K562 (cell line): ENCODE results near the gene YES1.

Experiments
- CHD2 ChIP-seq: IDR thresholded peaks from 2 replicates; pipeline ENCODE4 v1.6.1; 2011; ENCODE audit warnings: low read depth, low read length
- ERF ChIP-seq: fragments of 450-650 bp; formaldehyde crosslinking; IDR thresholded peaks from 2 replicates; pipeline ENCODE4 v1.4.0; 2020; ENCODE audit warnings: mild to moderate bottlenecking, mixed read lengths
- ETS1 ChIP-seq: conservative IDR thresholded peaks from 2 replicates; pipeline ENCODE4 v1.6.1; 2011; ENCODE audit warnings: low read depth, mild to moderate bottlenecking, low read length; ENCODE audit not compliant: control insufficient read depth
- EWSR1 ChIP-seq: fragments of 450-650 bp; IDR thresholded peaks from 2 replicates; pipeline ENCODE4 v1.6.1; 2018; ENCODE audit warnings: borderline replicate concordance, mild to moderate bottlenecking, low read depth, moderate library complexity; ENCODE audit not compliant: partially characterized antibody
- FOS ChIP-seq: IDR thresholded peaks from 3 replicates; pipeline ENCODE4 v1.6.1; 2011; ENCODE audit not compliant: insufficient read length; ENCODE audit errors: extremely low read depth
- RCOR1 ChIP-seq, 2 experiments: IDR thresholded peaks; 2 replicates each; pipeline ENCODE4 v1.6.1; 2012; ENCODE audit warnings: low read depth in 2 of 2, low read length in 2 of 2, borderline replicate concordance in 1 of 2, improper control_type of control experiment in 1 of 2
- SMAD4 ChIP-seq: fragments of 250-450 bp; sonication (Bioruptor Pico); conservative IDR thresholded peaks from 2 replicates; pipeline ENCODE4 v1.8.0; 2021; ENCODE audit warnings: inconsistent platforms, mild to moderate bottlenecking, moderate library complexity
- THRA ChIP-seq: fragments of 450-650 bp; IDR thresholded peaks from 2 replicates; pipeline ENCODE4 v1.6.1; 2017; ENCODE audit warnings: mild to moderate bottlenecking, moderate library complexity
- YY1 ChIP-seq, 3 experiments: IDR thresholded peaks; 2 replicates each; pipeline ENCODE4 v1.6.1; 2011; ENCODE audit warnings: low read length in 2 of 3, mild to moderate bottlenecking in 2 of 3, moderate library complexity in 2 of 3, borderline replicate concordance in 1 of 3, control low read depth in 1 of 3, low read depth in 1 of 3; ENCODE audit not compliant: insufficient read depth in 3 of 3, insufficient replicate concordance in 2 of 3, control insufficient read depth in 1 of 3, insufficient read length in 1 of 3; ENCODE audit errors: extremely low read depth in 1 of 3
- ZFP36 ChIP-seq: fragments of 150-350 bp; IDR thresholded peaks from 2 replicates; pipeline ENCODE4 v1.6.1; 2018; ENCODE audit warnings: low read length, low read depth; ENCODE audit not compliant: partially characterized antibody
- TF ChIP-seq, protein P1 (sequence below), 2 experiments: fragments of 450-650 bp; formaldehyde crosslinking in 1 of 2; IDR thresholded peaks; 2 replicates each; pipeline versions ENCODE4 v1.4.0 to v1.6.1; 2014 to 2020; ENCODE audit warnings: mild to moderate bottlenecking in 2 of 2, borderline replicate concordance in 1 of 2, low read depth in 1 of 2
- TF ChIP-seq, protein P2 (sequence below): IDR thresholded peaks from 3 replicates; pipeline ENCODE4 v1.6.1; 2011; ENCODE audit warnings: borderline replicate concordance, mild to moderate bottlenecking; ENCODE audit not compliant: insufficient read length, insufficient read depth

GRCh38 chr18:677951-678381 lies 134.1 kb downstream of the YES1 start:
- TF ChIP-seq RCOR1 (IDR thresholded peaks at IDR 0.05; ENCODE audit: borderline replicate concordance in 1 of 2, low read depth in 2 of 2, low read length in 2 of 2): peak in 1 of 2 experiments; percentile 34; a peak in 1 of 4 replicates
- no peak for TF ChIP-seq FOS
- TF ChIP-seq YY1 (IDR thresholded peaks at IDR 0.05; ENCODE audit: borderline replicate concordance in 1 of 3, control insufficient read depth in 1 of 3, extremely low read depth in 1 of 3, insufficient read depth in 3 of 3, insufficient read length in 1 of 3, insufficient replicate concordance in 2 of 3, low read depth in 1 of 3, low read length in 2 of 3): no peak
- TF ChIP-seq ERF (CRISPR knock-in tag): no peak
- TF ChIP-seq ZFP36: peak; percentile 69
- no peak for TF ChIP-seq CHD2
- TF ChIP-seq, protein P1, sequence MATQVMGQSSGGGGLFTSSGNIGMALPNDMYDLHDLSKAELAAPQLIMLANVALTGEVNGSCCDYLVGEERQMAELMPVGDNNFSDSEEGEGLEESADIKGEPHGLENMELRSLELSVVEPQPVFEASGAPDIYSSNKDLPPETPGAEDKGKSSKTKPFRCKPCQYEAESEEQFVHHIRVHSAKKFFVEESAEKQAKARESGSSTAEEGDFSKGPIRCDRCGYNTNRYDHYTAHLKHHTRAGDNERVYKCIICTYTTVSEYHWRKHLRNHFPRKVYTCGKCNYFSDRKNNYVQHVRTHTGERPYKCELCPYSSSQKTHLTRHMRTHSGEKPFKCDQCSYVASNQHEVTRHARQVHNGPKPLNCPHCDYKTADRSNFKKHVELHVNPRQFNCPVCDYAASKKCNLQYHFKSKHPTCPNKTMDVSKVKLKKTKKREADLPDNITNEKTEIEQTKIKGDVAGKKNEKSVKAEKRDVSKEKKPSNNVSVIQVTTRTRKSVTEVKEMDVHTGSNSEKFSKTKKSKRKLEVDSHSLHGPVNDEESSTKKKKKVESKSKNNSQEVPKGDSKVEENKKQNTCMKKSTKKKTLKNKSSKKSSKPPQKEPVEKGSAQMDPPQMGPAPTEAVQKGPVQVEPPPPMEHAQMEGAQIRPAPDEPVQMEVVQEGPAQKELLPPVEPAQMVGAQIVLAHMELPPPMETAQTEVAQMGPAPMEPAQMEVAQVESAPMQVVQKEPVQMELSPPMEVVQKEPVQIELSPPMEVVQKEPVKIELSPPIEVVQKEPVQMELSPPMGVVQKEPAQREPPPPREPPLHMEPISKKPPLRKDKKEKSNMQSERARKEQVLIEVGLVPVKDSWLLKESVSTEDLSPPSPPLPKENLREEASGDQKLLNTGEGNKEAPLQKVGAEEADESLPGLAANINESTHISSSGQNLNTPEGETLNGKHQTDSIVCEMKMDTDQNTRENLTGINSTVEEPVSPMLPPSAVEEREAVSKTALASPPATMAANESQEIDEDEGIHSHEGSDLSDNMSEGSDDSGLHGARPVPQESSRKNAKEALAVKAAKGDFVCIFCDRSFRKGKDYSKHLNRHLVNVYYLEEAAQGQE (IDR thresholded peaks at IDR 0.05; ENCODE audit: borderline replicate concordance): no peak
- TF ChIP-seq, protein P1 (CRISPR knock-in tag; IDR thresholded peaks at IDR 0.05; ENCODE audit: low read depth): no peak
- TF ChIP-seq, protein P2, sequence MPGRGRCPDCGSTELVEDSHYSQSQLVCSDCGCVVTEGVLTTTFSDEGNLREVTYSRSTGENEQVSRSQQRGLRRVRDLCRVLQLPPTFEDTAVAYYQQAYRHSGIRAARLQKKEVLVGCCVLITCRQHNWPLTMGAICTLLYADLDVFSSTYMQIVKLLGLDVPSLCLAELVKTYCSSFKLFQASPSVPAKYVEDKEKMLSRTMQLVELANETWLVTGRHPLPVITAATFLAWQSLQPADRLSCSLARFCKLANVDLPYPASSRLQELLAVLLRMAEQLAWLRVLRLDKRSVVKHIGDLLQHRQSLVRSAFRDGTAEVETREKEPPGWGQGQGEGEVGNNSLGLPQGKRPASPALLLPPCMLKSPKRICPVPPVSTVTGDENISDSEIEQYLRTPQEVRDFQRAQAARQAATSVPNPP: no peak
- TF ChIP-seq SMAD4 (CRISPR knock-in tag): no peak
- TF ChIP-seq ETS1: no peak
- TF ChIP-seq THRA: no peak
- TF ChIP-seq EWSR1: no peak
